ENCODE measurements around the gene LRRC26. TPM values are rescaled to one million over a fixed set of nuclear protein-coding genes. Genes with fewer than 3 reads are reported as not detected.

LRRC26 gene
- total RNA-seq (2022; extraction: Qiagen RNA extraction): 0.41 to 1.7 TPM (median 0.93 TPM) in 5 replicates

GRCh38 chr9:137169896-137170358 is at the start of gene LRRC26:
Gene LRRC26 (minus strand): TSS chr9:137170051. CDS start chr9:137169943, 108 bp downstream.

GRCh38 chr9:137205126-137206069 is 35.5 kb upstream of the LRRC26 start, which contains the start of the genes NDOR1 and TMEM203:
Gene NDOR1 (plus strand): TSS chr9:137205700. CDS start chr9:137205778, 78 bp downstream.
Gene TMEM203 (minus strand): TSS chr9:137205648. CDS start chr9:137205414, 234 bp downstream.

GRCh38 chr9:137200311-137201204 is 30.7 kb upstream of the LRRC26 start, which contains the start of gene TPRN:
Gene TPRN (minus strand): TSS chr9:137200741. CDS start chr9:137200711, 30 bp downstream.

GRCh38 chr9:137188490-137189296 is 18.8 kb upstream of the LRRC26 start, which contains the start of the genes ANAPC2 and SSNA1:
Gene ANAPC2 (minus strand): TSS chr9:137188560. CDS start chr9:137188532, 28 bp downstream.
Gene SSNA1 (plus strand): TSS chr9:137188676. CDS start chr9:137188727, 51 bp downstream.

GRCh38 chr9:137138722-137139467 is 31.0 kb downstream of the LRRC26 start, which contains the start of gene GRIN1:
Gene GRIN1 (plus strand): TSS chr9:137139154. CDS start chr9:137139487, 333 bp downstream.

Other genes with a start within 250 kb of the LRRC26 start
- gene FBXW5, start 225.3 kb downstream of the LRRC26 start, total RNA-seq (2022; extraction: Qiagen RNA extraction): 71.5 to 97.8 TPM (median 91.7 TPM) in 5 replicates
- gene C8G, start 224.8 kb downstream of the LRRC26 start, total RNA-seq (2022; extraction: Qiagen RNA extraction): 0.62 to 1.7 TPM (median 1.2 TPM) in 5 replicates
- 0.46 to 1.6 TPM (median 1.2 TPM) in 5 replicates for gene LCN12, start 217.8 kb downstream of the LRRC26 start, total RNA-seq (2022; extraction: Qiagen RNA extraction)
- 0.55 to 0.77 TPM (median 0.67 TPM) in 5 replicates for gene PTGDS, start 192.5 kb downstream of the LRRC26 start, total RNA-seq (2022; extraction: Qiagen RNA extraction)
- 0.08 to 0.16 TPM (median 0.13 TPM) in 5 replicates for gene LCNL1, start 187.1 kb downstream of the LRRC26 start, total RNA-seq (2022; extraction: Qiagen RNA extraction)
- gene PAXX, start 177.6 kb downstream of the LRRC26 start, total RNA-seq (2022; extraction: Qiagen RNA extraction): 46.7 to 85.5 TPM (median 74.2 TPM) in 5 replicates
- gene CLIC3, start 173.5 kb downstream of the LRRC26 start, total RNA-seq (2022; extraction: Qiagen RNA extraction): 2.3 to 5.7 TPM (median 4.6 TPM) in 5 replicates
- gene ABCA2, start 141.8 kb downstream of the LRRC26 start, total RNA-seq (2022; extraction: Qiagen RNA extraction): 22.8 to 26.7 TPM (median 24.4 TPM) in 5 replicates
- gene FUT7, start 138.0 kb downstream of the LRRC26 start, total RNA-seq (2022; extraction: Qiagen RNA extraction): 0.05 to 0.08 TPM (median 0.06 TPM) in 4 of 5 replicates, not detected in the other
- gene NPDC1, start 123.9 kb downstream of the LRRC26 start, total RNA-seq (2022; extraction: Qiagen RNA extraction): 44.0 to 83.3 TPM (median 79.5 TPM) in 5 replicates
- 3.3 to 4.5 TPM (median 3.5 TPM) in 5 replicates for gene ENTPD2, start 116.0 kb downstream of the LRRC26 start, total RNA-seq (2022; extraction: Qiagen RNA extraction)
- gene SAPCD2, start 99.5 kb downstream of the LRRC26 start, total RNA-seq (2022; extraction: Qiagen RNA extraction): 17.6 to 24.7 TPM (median 21.7 TPM) in 5 replicates
- 10.8 to 13.9 TPM (median 11.0 TPM) in 5 replicates for gene UAP1L1, start 92.5 kb downstream of the LRRC26 start, total RNA-seq (2022; extraction: Qiagen RNA extraction)
- 48.0 to 53.7 TPM (median 49.8 TPM) in 5 replicates for gene MAN1B1, start 83.1 kb downstream of the LRRC26 start, total RNA-seq (2022; extraction: Qiagen RNA extraction)
- 70.6 to 111 TPM (median 110 TPM) in 5 replicates for gene DPP7, start 55.3 kb downstream of the LRRC26 start, total RNA-seq (2022; extraction: Qiagen RNA extraction)
- 0.22 to 0.66 TPM (median 0.45 TPM) in 5 replicates for gene GRIN1, start 30.9 kb downstream of the LRRC26 start, total RNA-seq (2022; extraction: Qiagen RNA extraction)
- gene TMEM210, start 2.0 kb upstream of the LRRC26 start, total RNA-seq (2022; extraction: Qiagen RNA extraction): not detected in 5 replicates
- 26.9 to 35.9 TPM (median 31.9 TPM) in 5 replicates for gene ANAPC2, start 18.5 kb upstream of the LRRC26 start, total RNA-seq (2022; extraction: Qiagen RNA extraction)
- 92.8 to 153 TPM (median 142 TPM) in 5 replicates for gene SSNA1, start 18.6 kb upstream of the LRRC26 start, total RNA-seq (2022; extraction: Qiagen RNA extraction)
- gene TPRN, start 30.7 kb upstream of the LRRC26 start, total RNA-seq (2022; extraction: Qiagen RNA extraction): 9.2 to 11.6 TPM (median 10.2 TPM) in 5 replicates
- 35.3 to 45.9 TPM (median 45.0 TPM) in 5 replicates for gene TMEM203, start 35.6 kb upstream of the LRRC26 start, total RNA-seq (2022; extraction: Qiagen RNA extraction)
- 14.8 to 16.5 TPM (median 15.2 TPM) in 5 replicates for gene NDOR1, start 35.6 kb upstream of the LRRC26 start, total RNA-seq (2022; extraction: Qiagen RNA extraction)
- gene RNF208, start 52.2 kb upstream of the LRRC26 start, total RNA-seq (2022; extraction: Qiagen RNA extraction): 1.2 to 1.9 TPM (median 1.7 TPM) in 5 replicates
- 3.0 to 5.5 TPM (median 4.2 TPM) in 5 replicates for gene CYSRT1, start 55.1 kb upstream of the LRRC26 start, total RNA-seq (2022; extraction: Qiagen RNA extraction)
- gene RNF224, start 57.5 kb upstream of the LRRC26 start, total RNA-seq (2022; extraction: Qiagen RNA extraction): 0.07 to 0.24 TPM (median 0.14 TPM) in 5 replicates
- gene SLC34A3, start 60.9 kb upstream of the LRRC26 start, total RNA-seq (2022; extraction: Qiagen RNA extraction): 0.05 to 0.16 TPM (median 0.07 TPM) in 4 of 5 replicates, not detected in the other
- 681 to 782 TPM (median 752 TPM) in 5 replicates for gene TUBB4B, start 71.2 kb upstream of the LRRC26 start, total RNA-seq (2022; extraction: Qiagen RNA extraction)
- gene STPG3, start 81.2 kb upstream of the LRRC26 start, total RNA-seq (2022; extraction: Qiagen RNA extraction): not detected in 5 replicates
- gene NELFB, start 85.3 kb upstream of the LRRC26 start, total RNA-seq (2022; extraction: Qiagen RNA extraction): 52.4 to 60.5 TPM (median 56.8 TPM) in 5 replicates
- 19.9 to 27.5 TPM (median 25.0 TPM) in 5 replicates for gene TOR4A, start 107.7 kb upstream of the LRRC26 start, total RNA-seq (2022; extraction: Qiagen RNA extraction)
- gene NRARP, start 132.2 kb upstream of the LRRC26 start, total RNA-seq (2022; extraction: Qiagen RNA extraction): 2.5 to 5.1 TPM (median 3.9 TPM) in 5 replicates